Activated naive CD8-positive, alpha-beta T cell treated with anti-CD3 and anti-CD28 coated beads for 36 hours (primary cell): ENCODE results near the gene FKBP1B. TPM values are rescaled to one million over a fixed set of nuclear protein-coding genes. Genes with fewer than 3 reads are reported as not detected.
A peak's percentile ranks its signal among the peaks of the same experiment; 100 is the strongest.
"Not testable (repeated sequence)": the region's sequence is repeated elsewhere in the genome, so short reads cannot be mapped to it uniquely, and the experiment has no call there.

Experiments
- DNase-seq: peaks from one replicate; pipeline ENCODE4 v3.0.0; 2021
- H3K27ac Mint-ChIP-seq: one replicate; pipeline ENCODE4 v1.8.0; 2022; ENCODE audit warnings: mild to moderate bottlenecking, moderate library complexity, mixed read lengths
- H3K27me3 Mint-ChIP-seq: one replicate; pipeline ENCODE4 v1.8.0; 2022; ENCODE audit warnings: mild to moderate bottlenecking, mixed read lengths
- H3K36me3 Mint-ChIP-seq: one replicate; pipeline ENCODE4 v1.8.0; 2021; ENCODE audit warnings: mild to moderate bottlenecking, mixed read lengths
- H3K4me1 Mint-ChIP-seq: one replicate; pipeline ENCODE4 v1.8.0; 2021; ENCODE audit warnings: mixed read lengths
- H3K4me3 Mint-ChIP-seq: one replicate; pipeline ENCODE4 v1.8.0; 2022; ENCODE audit warnings: mild to moderate bottlenecking, moderate library complexity, mixed read lengths
- H3K9me3 Mint-ChIP-seq: one replicate; pipeline ENCODE4 v1.8.0; 2022; ENCODE audit warnings: mixed read lengths
- total RNA-seq, 2 experiments: library from RNA; stranded (reverse); gene quantifications; one replicate each; pipeline ENCODE4 v1.2.3, GENCODE V29; 2021

Gene FKBP1B
- total RNA-seq, 2 experiments from 2014 or later = 0.99 to 1.0 TPM

DNA sequence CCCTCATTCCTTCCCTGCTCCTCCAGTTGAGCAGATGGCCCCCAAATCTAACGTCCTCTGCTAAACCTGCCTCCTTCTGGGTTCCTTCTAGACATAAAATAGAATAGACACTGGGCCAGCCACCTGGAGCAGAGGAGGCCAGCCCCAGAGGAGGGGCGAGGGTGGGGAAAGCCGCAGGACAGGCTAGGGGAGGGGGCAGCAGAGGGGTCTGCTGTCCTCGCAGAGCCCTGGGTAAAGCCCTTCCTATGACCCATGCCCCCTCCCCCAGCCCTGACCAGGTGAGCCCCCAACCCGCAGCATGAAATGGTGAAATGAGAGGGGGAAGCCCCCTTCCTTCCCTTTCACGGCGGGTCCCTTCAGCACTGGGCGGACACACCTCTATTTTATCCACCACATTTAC is 31.8 kb upstream of the FKBP1B start:
- Mint-ChIP-seq H3K36me3 (peaks cover 6% of the 10 kb centered on the region), H3K27ac (no peak overlapping the region), H3K4me1 (no peaks in the 10 kb centered on the region), H3K9me3 (no peaks in the 10 kb centered on the region), H3K4me3 (no peak overlapping the region), H3K27me3 (peaks cover 8% of the 10 kb centered on the region)
- DNase-seq = no peak

- Mint-ChIP-seq H3K4me1 (no peaks in the 10 kb centered on the region), H3K36me3 (peaks cover 10% of the 10 kb centered on the region), H3K4me3 (no peak overlapping the region), H3K9me3 (no peaks in the 10 kb centered on the region), H3K27me3 (peaks cover 3% of the 10 kb centered on the region), H3K27ac (no peak overlapping the region)
- no peak for DNase-seq
Measured at GRCh38 chr2:24018241-24018640, 31.3 kb upstream of the FKBP1B start.

DNA sequence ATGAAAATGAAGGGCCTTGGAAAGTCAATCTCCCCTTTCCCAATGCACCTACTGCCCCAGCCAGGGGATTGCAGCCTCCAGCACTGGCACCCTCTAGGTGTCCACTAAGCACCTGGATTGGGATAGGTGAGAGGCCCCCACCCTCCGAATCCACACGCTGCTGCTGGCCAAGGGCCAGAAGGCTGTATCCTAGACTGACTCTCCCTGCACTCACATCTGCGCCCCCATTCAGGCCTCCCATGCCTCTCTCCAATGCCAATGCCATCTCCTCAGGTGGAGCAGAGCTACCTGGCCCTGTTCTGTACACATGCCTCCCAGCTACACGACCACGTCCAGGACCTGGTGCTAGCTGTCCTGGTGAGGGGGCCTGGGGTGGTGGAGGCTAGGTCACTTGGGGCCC is 29.8 kb upstream of the FKBP1B start:
- Mint-ChIP-seq H3K9me3 (no peaks in the 10 kb centered on the region), H3K27me3 (no peaks in the 10 kb centered on the region), H3K27ac (no peak overlapping the region), H3K4me3 (no peak overlapping the region), H3K36me3 (peaks cover 14% of the 10 kb centered on the region), H3K4me1 (no peaks in the 10 kb centered on the region)
- DNase-seq = no peak

DNA sequence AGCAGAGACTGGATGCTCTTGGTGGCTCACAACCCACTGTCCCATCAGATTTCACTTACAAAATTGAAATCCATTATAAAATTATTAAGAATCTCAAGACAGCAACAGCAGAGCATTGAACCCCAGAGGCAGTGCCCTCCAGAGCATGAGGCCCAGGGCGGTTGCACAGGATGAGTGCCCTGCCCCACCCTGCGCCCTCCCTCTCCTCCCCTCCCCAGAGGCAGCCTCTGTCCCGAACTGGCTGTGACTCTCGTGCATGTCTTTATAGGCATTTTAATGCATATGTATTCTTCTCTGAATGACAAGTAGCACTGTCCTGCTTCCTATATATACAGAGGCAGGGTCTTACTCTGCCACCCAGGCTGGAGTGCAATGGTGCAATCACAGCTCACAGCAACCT is 29.3 kb upstream of the FKBP1B start:
- Mint-ChIP-seq H3K27me3 (no peaks in the 10 kb centered on the region), H3K27ac (no peak overlapping the region), H3K9me3 (no peaks in the 10 kb centered on the region), H3K4me1 (no peaks in the 10 kb centered on the region), H3K4me3 (no peak overlapping the region), H3K36me3 (peaks cover 16% of the 10 kb centered on the region)
- no peak for DNase-seq

DNA sequence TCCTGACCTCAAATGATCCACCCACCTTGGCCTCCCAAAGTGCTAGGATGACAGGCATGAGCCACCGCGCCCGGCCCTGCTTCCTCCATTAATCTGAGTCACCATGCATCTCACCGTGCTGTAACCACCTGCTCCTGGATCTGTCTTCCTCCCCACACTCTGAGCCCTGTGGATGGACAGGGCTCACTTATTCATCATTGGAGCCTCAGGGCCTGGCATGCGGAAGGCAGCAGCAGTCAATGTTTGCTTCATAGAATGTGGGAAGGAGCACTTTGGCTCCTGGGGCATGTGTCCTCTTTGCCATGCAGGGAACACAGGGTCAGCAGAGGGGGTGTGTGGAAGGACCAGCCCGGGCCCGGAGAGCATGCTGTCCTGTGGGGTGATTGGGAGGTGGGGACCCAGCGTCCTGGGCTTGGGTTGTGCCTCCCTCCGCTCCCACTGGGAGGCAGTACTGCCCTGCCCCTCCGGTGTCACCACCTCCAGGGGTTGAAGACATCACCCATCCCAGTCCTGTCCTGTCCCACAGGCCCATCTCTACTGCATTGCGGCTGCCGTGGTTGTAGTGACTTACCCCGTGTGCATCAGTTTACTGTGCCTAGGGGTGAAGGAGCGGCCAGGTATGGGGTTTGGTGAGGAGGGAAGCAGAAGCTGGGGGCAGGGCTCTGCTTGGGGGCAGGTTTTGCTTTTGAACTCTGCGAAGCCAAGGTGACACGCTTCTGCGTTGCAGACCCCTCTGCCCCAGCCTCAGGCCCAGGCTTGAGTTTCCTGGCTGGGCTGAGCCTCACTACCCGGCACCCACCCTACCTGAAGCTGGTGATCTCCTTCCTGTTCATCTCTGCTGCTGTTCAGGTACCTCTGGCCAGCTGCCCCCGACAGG is 28.2 kb upstream of the FKBP1B start:
- peak; percentile 25 for DNase-seq

GRCh38 chr2:24022324-24022974 is 27.1 kb upstream of the FKBP1B start:
- Mint-ChIP-seq H3K27ac (no peak overlapping the region), H3K4me1 (peaks cover 6% of the 10 kb centered on the region), H3K27me3 (no peaks in the 10 kb centered on the region), H3K9me3 (no peaks in the 10 kb centered on the region), H3K4me3 (no peak overlapping the region), H3K36me3 (peaks cover 17% of the 10 kb centered on the region)
- DNase-seq = no peak

More for the DNA sequence above, 28.2 kb upstream of the FKBP1B start:
- Mint-ChIP-seq H3K27ac (no peak overlapping the region), H3K36me3 (peaks cover 16% of the 10 kb centered on the region), H3K4me3 (no peak overlapping the region), H3K4me1 (peaks cover 2% of the 10 kb centered on the region), H3K9me3 (no peaks in the 10 kb centered on the region), H3K27me3 (no peaks in the 10 kb centered on the region)

- no peaks in the 10 kb centered on the region for H3K9me3 Mint-ChIP-seq
- H3K4me3 Mint-ChIP-seq = no peak overlapping the region
- peaks cover 6% of the 10 kb centered on the region for H3K4me1 Mint-ChIP-seq
- no peak overlapping the region for H3K27ac Mint-ChIP-seq
- no peaks in the 10 kb centered on the region for H3K27me3 Mint-ChIP-seq
- H3K36me3 Mint-ChIP-seq = peaks cover 17% of the 10 kb centered on the region
- no peak for DNase-seq
Measured at GRCh38 chr2:24022975-24023575, 26.5 kb upstream of the FKBP1B start.

- Mint-ChIP-seq H3K4me1 (peaks cover 6% of the 10 kb centered on the region), H3K27me3 (no peaks in the 10 kb centered on the region), H3K9me3 (no peaks in the 10 kb centered on the region), H3K4me3 (no peak overlapping the region), H3K27ac (no peak overlapping the region), H3K36me3 (peaks cover 22% of the 10 kb centered on the region)
- no peak for DNase-seq
Measured at GRCh38 chr2:24024018-24024417, 25.5 kb upstream of the FKBP1B start.

DNA sequence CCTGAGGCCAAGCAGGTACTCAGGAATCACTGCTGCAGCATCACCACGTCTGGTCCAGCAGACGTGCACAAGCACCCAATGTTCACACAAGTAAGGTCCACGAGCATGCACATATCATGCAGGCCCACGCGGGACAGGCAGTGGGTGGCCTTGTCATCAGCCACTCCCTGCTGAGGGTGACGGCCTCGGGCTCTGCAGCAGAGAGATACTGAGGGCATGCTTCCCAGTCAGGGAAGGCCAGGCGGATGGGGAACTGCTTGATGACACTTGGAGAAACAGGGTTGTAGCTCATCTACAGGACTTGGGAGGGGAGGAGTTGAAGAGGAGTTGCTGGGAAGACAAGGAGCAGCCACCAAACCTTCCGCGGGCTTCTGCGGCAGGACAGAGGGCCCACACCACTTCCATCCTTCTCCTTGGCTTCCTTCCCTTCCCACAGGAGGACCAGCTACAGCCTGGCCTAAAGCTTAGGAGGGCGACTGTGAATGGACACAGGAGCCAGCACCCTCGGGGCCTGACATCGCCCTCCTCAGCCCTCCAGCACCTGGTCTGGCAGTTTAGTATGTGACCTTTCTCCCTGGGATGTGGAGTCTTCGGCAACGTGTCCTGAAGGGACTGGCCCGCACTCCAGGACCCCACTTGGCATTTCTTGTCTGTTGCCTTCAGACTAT is 24.4 kb upstream of the FKBP1B start:
- peaks cover 26% of the 10 kb centered on the region for H3K36me3 Mint-ChIP-seq
- no peaks in the 10 kb centered on the region for H3K9me3 Mint-ChIP-seq
- no peaks in the 10 kb centered on the region for H3K27me3 Mint-ChIP-seq
- DNase-seq = no peak
- peaks cover 6% of the 10 kb centered on the region for H3K4me1 Mint-ChIP-seq
- H3K27ac Mint-ChIP-seq = no peak overlapping the region
- no peak overlapping the region for H3K4me3 Mint-ChIP-seq

- Mint-ChIP-seq H3K4me1 (peaks cover 6% of the 10 kb centered on the region), H3K27ac (no peak overlapping the region), H3K9me3 (no peaks in the 10 kb centered on the region), H3K4me3 (no peak overlapping the region), H3K27me3 (no peaks in the 10 kb centered on the region), H3K36me3 (peaks cover 26% of the 10 kb centered on the region)
- DNase-seq = no peak
Measured at GRCh38 chr2:24026233-24026632, 23.3 kb upstream of the FKBP1B start.

- no peak overlapping the region for H3K4me3 Mint-ChIP-seq
- no peaks in the 10 kb centered on the region for H3K27me3 Mint-ChIP-seq
- no peaks in the 10 kb centered on the region for H3K9me3 Mint-ChIP-seq
- H3K4me1 Mint-ChIP-seq = peaks cover 20% of the 10 kb centered on the region
- H3K27ac Mint-ChIP-seq = no peak overlapping the region
- peaks cover 14% of the 10 kb centered on the region for H3K36me3 Mint-ChIP-seq
- no peak for DNase-seq
Measured at GRCh38 chr2:24038786-24039499, 10.6 kb upstream of the FKBP1B start.

DNA sequence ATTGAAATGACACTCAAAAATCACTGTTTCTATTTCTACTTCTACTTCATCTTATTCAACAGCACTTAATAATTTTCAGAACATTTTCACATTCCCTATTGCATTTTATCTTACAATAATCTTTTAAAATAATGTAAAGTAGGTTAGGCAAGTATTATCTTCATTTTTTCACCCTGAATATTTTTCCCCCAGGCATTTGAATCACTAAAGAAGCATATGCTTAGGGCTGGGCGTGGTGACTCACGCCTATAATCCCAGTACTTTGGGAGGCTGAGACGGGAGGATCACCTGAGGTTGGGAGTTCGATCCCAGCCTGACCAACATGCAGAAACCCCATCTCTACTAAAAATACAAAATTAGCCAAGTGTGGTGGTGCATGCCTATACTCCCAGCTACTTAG is 9.0 kb upstream of the FKBP1B start:
- no peaks in the 10 kb centered on the region for H3K9me3 Mint-ChIP-seq
- no peak overlapping the region for H3K27ac Mint-ChIP-seq
- DNase-seq = no peak
- peaks cover 14% of the 10 kb centered on the region for H3K36me3 Mint-ChIP-seq
- H3K4me1 Mint-ChIP-seq = peaks cover 24% of the 10 kb centered on the region
- H3K4me3 Mint-ChIP-seq = no peak overlapping the region
- no peaks in the 10 kb centered on the region for H3K27me3 Mint-ChIP-seq

- H3K9me3 Mint-ChIP-seq, H3K27me3 Mint-ChIP-seq, H3K4me3 Mint-ChIP-seq, DNase-seq, H3K27ac Mint-ChIP-seq, H3K36me3 Mint-ChIP-seq: not testable (repeated sequence)
- H3K4me1 Mint-ChIP-seq = peaks cover 27% of the 10 kb centered on the region
Measured at GRCh38 chr2:24043133-24043532, 6.4 kb upstream of the FKBP1B start.
